Peyer's patch (tissue), 4 donors: ENCODE measurements around the gene FBN1.

Source experiments
- CTCF ChIP-seq, 6 experiments: fragments of 450-650 bp in 4 of 6; fragments of 200-600 bp in 2 of 6; sonication (generic) in 1 of 6; IDR thresholded peaks; one replicate each; pipeline ENCODE4 v1.5.1; 2017 to 2019; ENCODE audit warnings: antibody characterized with exemption in 6 of 6, mild to moderate bottlenecking in 3 of 6, moderate library complexity in 1 of 6
- POLR2A ChIP-seq, 2 donors: fragments of 450-650 bp; IDR thresholded peaks; one replicate each; pipeline ENCODE4 v1.5.1; 2017; ENCODE audit warnings: antibody characterized with exemption in 2 of 2, mild to moderate bottlenecking in 2 of 2, moderate library complexity in 2 of 2

GRCh38 chr15:48493084-48493762 is 152.3 kb downstream of the FBN1 start:
- TF ChIP-seq CTCF (IDR thresholded peaks at IDR 0.05) (no peak), POLR2A (IDR thresholded peaks at IDR 0.05) (no peak)
